ENCODE data around the gene ODF4.

GRCh38 chr17:8382052-8382879, 42.6 kb downstream of the ODF4 start:
- no peak for TF ChIP-seq POLR2A (IDR thresholded peaks at IDR 0.05; ENCODE audit: insufficient read depth in 1 of 2, low read depth in 2 of 2, low read length in 2 of 2)
- TF ChIP-seq, protein P1, sequence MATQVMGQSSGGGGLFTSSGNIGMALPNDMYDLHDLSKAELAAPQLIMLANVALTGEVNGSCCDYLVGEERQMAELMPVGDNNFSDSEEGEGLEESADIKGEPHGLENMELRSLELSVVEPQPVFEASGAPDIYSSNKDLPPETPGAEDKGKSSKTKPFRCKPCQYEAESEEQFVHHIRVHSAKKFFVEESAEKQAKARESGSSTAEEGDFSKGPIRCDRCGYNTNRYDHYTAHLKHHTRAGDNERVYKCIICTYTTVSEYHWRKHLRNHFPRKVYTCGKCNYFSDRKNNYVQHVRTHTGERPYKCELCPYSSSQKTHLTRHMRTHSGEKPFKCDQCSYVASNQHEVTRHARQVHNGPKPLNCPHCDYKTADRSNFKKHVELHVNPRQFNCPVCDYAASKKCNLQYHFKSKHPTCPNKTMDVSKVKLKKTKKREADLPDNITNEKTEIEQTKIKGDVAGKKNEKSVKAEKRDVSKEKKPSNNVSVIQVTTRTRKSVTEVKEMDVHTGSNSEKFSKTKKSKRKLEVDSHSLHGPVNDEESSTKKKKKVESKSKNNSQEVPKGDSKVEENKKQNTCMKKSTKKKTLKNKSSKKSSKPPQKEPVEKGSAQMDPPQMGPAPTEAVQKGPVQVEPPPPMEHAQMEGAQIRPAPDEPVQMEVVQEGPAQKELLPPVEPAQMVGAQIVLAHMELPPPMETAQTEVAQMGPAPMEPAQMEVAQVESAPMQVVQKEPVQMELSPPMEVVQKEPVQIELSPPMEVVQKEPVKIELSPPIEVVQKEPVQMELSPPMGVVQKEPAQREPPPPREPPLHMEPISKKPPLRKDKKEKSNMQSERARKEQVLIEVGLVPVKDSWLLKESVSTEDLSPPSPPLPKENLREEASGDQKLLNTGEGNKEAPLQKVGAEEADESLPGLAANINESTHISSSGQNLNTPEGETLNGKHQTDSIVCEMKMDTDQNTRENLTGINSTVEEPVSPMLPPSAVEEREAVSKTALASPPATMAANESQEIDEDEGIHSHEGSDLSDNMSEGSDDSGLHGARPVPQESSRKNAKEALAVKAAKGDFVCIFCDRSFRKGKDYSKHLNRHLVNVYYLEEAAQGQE (IDR thresholded peaks at IDR 0.05; ENCODE audit: borderline replicate concordance in 1 of 2, low read depth in 1 of 2, low read length in 2 of 2) = no peak
